ENCODE measurements around the gene LRRC38. TPM values are rescaled to one million over a fixed set of nuclear protein-coding genes. Genes with fewer than 3 reads are reported as not detected.
"Not testable (repeated sequence)": the region's sequence is repeated elsewhere in the genome, so short reads cannot be mapped to it uniquely, and the experiment has no call there.

The LRRC38 gene, protein sequence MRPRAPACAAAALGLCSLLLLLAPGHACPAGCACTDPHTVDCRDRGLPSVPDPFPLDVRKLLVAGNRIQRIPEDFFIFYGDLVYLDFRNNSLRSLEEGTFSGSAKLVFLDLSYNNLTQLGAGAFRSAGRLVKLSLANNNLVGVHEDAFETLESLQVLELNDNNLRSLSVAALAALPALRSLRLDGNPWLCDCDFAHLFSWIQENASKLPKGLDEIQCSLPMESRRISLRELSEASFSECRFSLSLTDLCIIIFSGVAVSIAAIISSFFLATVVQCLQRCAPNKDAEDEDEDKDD
- not detected for total RNA-seq
- long read RNA-seq, donor 1: 0 reads
- long read RNA-seq, donor 2: 0 reads

DNA sequence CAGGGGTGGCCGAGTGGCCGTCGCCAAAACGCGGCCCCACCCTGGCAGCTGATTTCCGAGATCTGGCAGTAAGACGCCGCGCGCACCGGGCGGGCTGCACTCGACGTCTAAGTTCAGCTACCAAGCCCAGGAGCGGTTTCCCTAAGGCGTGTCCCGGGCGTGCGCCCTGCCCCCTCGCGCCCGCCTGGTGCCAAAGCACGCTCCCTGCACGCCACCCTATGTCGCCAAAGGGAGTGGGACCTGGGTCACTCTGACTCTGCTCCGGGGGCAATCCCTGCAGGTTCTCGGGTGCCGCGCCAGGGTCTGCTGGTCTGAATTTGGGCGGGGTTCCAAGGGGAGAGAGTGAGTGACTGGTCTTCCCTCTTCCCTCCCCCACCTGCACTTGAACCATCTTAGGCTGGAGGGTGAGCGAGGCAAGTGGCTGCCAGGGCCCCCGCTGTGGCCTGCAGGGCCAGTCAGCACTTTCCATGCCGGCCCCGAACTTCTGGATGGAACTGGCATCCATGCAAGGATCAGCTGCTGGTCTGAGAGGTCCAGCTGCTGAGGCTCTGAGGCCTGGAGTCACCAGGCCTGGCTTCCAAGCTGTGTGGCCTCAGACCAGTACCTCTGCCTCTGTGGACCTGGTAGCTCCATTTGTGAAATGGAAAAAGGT is at the start of gene LRRC38:
LRRC38 (minus strand) TSS at position 109 of the 652 bp plus-strand sequence. CDS start 410 bp downstream, outside the sequence.
- no peak for DNase-seq (ENCODE audit: low spot score)
- intact Hi-C loops (cut with DNase I): no loop called here

DNA sequence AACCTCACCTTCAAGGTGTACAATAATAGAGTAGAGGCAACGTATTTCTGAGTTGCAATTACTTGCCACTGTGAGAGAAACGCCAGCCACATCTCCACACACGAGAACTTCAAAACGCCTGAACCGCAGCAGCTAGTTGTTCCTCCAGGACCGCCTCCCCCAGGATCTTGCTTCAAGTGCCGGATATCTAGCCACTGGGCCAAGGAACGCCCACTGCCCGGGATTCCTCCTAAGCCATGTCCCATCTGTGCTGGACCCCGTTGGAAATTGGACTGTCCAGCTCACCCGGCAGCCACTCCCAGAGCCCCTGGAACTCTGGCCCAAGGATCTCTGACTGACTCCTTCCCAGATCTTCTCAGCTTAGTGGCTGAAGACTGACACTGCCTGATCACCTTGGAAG is 49.2 kb upstream of the LRRC38 start:
- intact Hi-C loops (cut with DNase I): not testable (repeated sequence)
- peak; percentile 68 for DNase-seq (ENCODE audit: low spot score)

DNA sequence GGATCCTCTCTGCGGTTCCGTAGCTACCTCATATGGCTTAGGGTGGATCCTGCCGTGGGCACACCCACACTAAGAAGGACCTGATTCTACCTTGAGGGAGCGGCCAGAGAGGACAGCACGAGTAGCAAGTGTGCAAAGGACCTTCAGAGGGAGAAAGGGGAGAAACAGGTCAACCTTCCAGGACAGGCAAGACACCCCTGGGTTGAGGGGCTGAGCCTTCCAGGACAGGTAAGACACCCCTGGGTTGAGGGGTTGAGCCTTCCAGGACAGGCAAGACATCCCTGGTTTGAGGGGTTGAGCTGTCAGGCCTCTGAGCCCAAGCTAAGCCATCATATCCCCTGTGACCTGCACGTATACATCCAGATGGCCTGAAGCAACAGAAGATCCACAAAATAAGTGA is 46.7 kb upstream of the LRRC38 start:
- peak; percentile 43 for DNase-seq (ENCODE audit: low spot score)
- intact Hi-C loops (cut with DNase I): no loop called here

DNA sequence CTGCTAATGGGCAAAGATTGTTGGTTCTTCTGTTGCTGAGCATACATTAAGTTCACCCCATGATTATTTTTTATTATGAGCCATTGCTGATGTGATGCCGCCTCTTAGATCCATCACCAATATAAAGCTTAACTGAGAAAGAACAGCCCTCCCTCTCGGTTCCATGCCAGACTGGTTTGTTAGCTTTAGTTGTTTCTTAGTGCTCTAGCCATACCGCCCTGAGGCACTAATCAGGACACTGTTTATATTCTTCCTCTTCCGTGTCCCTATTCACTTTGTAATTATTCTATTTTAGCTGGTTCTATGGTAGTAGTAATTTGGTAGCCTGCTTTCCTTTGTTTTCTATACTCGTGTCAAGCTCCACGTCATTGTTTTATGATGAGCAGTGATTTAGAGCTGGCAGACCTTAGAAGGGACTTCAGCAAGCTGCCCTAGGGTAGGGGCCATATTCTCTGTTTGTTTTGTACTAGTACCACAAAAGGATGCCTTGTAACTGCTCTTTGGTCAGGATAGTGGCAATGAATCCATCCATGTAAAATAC is 42.5 kb upstream of the LRRC38 start:
- intact Hi-C loops (cut with DNase I): no loop called here

DNA sequence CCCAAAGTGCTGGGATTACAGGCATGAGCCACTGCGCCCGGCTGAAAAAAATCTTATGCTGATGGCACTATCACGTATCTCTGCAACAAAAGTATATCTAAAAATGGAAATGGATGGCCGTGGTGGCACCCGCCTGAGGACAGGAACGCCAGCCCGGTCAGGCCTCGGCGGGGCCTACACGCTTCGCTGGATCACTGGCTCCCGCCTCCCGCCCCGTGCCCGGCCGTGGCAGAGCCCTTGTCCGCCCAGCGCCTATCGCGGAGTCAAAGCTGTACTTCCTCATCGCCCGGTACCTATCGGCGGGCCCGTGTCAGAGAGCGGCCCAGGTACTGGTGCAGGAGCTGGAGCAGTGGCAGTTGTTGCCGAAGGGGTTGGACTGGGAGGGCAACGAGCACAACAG is 41.0 kb upstream of the LRRC38 start:
- intact Hi-C loops (cut with DNase I): no loop called here
- peak; percentile 70 for DNase-seq (ENCODE audit: low spot score)

More for the DNA sequence above, 42.5 kb upstream of the LRRC38 start:
- DNase-seq (ENCODE audit: low spot score): no peak

DNA sequence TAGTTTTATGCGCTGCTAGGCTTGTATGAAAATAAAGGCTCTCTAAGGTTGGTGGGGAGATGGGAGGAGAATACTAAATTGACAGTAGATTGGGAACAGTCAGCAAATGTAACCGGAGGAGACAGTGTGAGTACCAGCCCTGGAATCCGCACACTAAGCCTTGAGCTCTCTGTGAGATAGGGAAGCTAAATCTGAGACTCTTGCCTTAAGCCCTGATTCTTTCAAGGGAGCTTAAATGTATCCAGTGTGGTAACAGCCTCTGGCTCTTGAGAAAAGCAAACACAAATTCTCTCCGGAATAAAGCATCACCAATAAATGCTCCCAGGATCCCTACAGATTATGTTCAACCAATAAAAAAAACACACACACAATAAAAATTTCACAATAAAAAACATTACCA is 36.9 kb upstream of the LRRC38 start:
- intact Hi-C loops (cut with DNase I): no loop called here
- no peak for DNase-seq (ENCODE audit: low spot score)

DNA sequence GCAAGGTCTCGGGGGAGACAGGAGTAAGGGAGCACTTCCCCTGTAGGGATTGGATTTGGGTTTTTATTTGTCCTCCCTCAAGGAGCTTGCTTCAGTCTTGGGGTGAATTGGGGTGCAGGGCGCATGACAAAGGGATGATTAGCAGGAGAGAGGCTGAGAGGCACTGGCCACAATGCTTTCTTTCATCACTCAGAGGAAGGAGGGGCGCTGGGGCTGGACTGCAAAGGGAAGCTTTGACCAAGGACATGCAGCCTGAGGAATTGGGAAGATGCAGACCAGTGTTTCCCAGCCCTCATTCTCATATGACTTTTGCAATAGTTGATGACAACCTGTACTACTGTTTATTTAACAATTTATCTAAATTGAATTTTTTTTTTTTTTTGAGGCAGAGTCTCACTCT is 35.7 kb upstream of the LRRC38 start:
- intact Hi-C loops (cut with DNase I): no loop called here
- peak; percentile 26 for DNase-seq (ENCODE audit: low spot score)

DNA sequence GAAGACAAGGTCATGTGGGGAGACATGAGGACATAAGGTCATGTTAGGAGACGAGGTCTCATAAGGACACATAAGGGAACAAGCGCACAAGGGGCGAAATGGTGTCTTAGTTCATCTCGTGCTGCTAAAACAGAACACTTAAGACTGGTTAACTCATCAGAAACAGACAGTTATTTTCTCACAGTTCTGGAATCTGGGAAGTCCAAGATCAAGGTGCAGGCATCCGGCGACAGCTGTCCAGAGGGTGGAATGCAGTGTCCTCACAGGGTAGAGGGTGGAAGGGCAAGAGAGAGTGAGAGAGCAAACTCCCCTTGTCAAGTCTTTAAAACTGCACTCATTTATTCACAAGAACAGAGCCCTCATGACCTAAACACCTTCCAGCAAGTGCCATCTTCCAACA is 35.2 kb upstream of the LRRC38 start:
- no peak for DNase-seq (ENCODE audit: low spot score)
- intact Hi-C loops (cut with DNase I): no loop called here

DNA sequence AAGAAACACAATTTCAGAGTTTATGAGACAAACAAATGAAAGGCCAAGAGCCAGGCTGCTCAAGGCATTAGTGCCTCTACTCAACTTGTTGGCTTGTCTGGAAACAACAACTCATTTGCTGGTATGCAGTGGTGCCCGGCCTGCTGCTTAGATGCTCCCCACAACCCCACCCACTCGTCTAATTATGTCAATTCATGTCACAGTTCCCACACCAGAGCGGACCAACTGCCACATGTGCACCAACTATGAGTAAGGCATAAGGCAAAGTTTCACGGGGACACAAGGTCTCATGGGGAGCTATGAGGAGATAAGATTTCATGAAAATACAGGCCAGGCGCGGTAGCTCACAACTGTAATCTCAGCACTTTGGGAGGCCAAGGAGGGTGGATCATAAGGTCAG is 34.5 kb upstream of the LRRC38 start:
- peak; percentile 30 for DNase-seq (ENCODE audit: low spot score)
- intact Hi-C loops (cut with DNase I): no loop called here

DNA sequence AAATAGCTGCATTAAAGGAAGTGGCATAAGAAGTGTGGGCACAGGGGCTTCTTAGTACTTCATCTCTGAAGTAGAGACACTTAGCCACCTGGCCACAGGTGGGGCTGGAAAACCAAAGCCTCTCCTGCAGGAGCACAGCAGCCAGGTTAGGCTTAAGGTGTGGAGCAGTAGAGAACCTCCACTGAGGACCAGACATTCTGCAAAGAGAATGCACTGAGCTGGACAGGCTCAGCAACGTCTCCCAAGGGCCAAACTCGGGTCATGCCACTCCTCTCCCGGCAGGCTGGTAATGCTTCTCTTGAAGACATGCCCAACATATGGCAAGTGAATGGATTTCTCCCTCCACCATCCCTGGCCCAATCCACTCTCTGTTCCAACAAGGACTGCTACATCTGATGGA is 33.0 kb upstream of the LRRC38 start:
- intact Hi-C loops (cut with DNase I): no loop called here
- peak; percentile 47 for DNase-seq (ENCODE audit: low spot score)

DNA sequence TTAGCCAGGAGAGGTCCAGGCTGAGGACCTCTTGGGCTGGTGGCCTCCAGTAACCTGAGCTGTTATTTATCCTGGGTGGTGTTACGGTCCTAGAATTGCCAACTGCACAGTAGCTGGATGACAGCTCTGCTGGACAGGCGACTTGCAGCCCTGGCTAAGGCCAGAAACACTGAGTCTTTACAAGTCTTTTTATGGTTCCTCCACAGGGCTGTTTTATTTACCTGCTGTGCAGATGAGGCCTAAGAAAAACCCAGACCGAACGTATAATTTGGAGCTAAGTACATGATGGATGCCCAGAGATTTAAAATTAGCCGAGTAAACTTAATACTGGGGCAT is 30.4 kb upstream of the LRRC38 start:
- DNase-seq (ENCODE audit: low spot score): no peak
- intact Hi-C loops (cut with DNase I): no loop called here

DNA sequence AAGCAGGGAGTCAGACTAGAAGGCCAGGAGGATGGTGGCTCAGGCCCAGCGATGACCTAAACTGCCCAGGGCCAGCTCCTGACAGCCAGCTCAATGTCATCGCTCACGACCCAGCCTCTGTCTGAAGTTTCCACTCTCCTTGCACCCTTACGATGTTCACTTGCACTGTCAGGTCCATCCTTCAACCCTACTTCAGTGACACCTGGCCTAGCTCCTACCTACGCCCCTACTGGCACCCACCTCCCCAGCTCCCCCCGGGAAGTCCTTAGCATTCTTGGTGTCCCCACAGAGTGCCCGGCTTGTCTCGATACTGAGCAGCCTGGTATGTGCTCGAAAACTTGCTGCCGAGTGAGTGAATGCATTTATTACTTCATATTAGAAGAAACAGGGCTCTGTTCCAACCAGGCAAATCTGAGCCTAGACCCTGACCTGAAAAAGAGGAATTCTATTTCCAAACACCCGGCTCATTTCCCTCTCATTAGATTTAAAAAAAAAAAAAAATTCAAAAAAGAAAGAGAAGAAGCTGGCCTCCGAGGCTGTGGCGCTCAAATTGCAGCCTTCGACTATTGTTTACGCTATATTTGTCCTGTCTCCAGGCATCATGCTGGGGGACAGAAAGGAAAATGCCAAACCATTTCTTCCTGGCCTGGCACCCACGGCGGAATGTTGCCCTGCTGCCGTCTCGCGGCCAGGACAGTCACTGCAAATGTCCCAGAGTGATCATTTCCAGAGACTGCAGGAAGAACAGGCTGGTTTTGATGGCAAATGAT is 29.8 kb upstream of the LRRC38 start:
- peak; percentile 82 for DNase-seq (ENCODE audit: low spot score)
- intact Hi-C loops (cut with DNase I): no loop called here

DNA sequence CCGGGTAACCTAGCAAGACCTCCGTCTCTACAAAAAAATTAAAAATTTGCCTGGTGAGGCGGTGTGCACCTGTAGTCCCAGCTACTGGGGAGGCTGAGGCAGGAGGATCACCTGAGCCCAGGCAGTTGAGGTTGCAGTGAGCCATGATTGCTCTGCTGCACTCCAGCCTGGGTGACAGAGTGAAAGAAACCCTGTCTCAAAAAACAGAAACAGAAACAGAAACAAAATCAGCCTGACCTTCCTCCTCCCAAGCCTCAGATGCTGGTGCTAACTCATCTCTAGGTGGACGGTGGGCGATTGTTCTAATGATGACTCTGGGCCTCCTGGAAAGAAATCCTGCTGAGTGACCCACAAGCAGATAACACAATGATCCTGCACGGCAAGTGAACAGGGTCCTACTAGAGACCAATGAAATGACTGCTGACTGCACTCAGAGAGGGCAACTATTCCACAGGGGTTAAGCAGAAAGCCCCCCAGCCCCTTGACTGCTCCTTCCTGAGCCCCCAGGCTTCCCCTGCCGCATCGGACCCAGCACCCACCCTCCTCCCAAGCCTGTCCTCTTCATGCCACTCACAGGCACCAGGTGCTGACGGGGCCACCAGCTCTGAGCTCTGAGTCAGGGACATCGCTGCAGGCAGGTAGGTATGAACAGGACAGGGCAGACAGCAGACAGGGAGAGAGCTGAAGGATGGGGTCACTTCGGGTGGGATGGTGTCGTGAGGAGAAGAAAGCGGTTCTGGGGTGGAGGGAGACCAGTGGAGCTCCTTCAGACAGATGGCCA is 27.8 kb upstream of the LRRC38 start:
- DNase-seq (ENCODE audit: low spot score): peak; percentile 76
- intact Hi-C loops (cut with DNase I): no loop called here

DNA sequence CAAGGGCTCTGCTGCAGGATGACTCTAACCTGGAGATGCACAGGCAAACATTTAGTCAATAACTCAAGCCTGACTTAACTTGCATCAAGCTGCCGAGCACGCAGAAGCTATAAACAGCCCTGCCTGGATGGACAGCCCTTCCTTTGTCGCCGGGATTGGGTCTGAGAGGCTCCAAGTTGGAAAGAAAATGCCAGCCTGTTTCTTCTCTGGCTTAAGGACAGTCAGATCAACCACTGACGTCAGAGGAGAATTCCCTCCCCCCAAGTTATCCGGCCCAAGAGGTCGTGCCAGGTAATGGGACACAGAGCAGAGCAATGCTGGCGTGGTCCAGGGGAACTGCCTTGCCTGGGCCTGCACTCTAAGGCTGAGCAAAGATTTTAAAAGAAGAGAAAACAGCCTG is 27.1 kb upstream of the LRRC38 start:
- intact Hi-C loops (cut with DNase I): no loop called here
- DNase-seq (ENCODE audit: low spot score): peak; percentile 34

DNA sequence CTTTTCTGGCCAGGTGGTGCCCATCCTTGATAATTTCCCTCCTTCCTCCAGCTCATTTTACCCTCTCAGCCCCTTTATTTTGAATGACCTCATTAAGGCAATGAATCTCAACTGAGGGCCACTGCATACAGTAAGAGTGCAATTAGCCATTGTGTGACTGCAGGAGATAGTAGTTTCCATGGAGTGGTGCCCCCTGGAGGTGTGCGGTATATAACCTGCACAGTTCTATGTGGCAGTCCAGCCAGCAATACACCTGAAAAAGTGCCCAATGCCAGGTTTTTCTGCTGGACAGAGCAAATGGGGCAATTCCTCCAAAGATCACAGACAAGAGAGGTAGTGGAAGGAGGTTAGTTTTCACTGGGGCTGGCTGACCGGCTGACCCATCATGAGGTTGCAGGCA is 25.9 kb upstream of the LRRC38 start:
- intact Hi-C loops (cut with DNase I): no loop called here
- peak; percentile 48 for DNase-seq (ENCODE audit: low spot score)

DNA sequence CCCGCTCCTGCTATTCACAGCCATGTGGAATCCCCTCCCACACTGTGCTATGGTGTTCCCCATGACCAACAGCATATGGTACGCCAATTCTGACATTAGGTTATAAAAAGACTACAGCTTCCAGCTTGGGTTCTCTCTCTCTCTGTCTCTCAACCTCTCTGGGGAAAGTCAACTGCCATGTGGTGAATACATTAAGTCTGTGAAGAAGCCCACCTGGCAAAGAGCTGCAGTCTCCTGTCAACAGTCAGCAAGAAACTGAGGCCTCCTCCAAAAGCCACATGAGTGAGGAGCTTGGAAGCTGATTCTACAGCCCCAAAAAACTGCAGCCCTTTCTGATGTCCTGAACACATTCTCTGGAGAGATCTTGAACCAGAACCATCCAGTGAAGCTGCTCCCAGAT is 25.0 kb upstream of the LRRC38 start:
- intact Hi-C loops (cut with DNase I): no loop called here

DNA sequence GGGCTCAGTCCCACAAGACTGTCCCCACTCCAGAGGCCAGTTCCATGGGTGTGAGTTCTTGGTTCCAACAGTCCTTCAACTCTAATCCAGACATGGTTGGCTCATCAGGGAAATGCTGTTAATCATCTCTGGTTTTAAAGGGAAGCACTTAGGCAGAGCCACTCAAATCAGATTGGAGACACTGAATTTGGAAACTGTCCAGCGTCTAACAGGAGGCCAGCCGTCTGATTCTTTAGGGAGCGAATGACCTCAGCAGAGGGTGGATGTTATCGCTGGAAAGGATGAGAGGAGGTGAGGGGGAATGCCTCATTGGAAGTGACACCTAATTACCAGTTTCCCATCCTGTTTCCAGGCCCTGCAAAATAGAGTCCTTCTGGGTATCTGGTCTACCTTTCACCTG is 22.8 kb upstream of the LRRC38 start:
- DNase-seq (ENCODE audit: low spot score): no peak
- intact Hi-C loops (cut with DNase I): no loop called here

More for the DNA sequence above, 25.0 kb upstream of the LRRC38 start:
- DNase-seq (ENCODE audit: low spot score): peak; percentile 32

DNA sequence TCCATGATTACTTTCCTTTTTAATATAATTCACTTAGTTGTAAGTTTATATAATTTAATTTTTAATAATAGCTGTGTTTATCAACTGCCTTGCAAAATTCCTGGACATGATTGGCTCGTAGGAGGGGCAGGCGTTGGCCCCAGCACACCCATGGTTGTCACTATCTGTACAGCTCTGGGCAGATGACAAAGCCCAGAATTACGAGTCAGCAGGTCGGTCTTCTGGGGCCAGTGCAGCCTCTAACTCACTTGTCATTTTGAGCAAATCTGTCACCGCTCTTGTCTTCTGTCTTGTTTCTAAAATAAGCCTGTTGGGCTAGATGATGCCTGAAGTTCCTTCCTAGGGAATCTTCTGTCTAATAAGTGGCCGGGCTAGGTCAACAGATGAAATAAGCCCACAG is 21.4 kb upstream of the LRRC38 start:
- peak; percentile 15 for DNase-seq (ENCODE audit: low spot score)

DNA sequence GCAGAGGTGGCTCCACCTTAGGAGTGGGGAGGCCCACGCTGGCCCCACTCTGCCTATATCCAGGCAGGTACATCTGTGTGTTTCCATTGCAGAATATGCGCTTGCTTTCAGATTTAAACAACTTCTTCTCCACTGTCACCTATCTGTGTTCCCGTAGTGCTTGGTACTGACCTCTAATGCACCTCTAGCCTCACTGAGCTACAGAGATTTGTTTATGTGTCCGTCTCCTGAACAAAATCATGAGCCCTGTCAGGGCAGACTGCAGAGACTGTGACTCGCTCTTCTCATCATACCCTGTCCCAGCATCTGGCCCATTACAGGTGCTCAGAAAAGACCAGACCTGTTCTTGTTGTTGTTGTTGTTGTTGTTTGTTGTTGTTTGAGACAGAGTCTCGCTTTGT is 14.5 kb upstream of the LRRC38 start:
- DNase-seq (ENCODE audit: low spot score): no peak
- intact Hi-C loops (cut with DNase I): no loop called here

More for the DNA sequence above, 21.4 kb upstream of the LRRC38 start:
- intact Hi-C loops (cut with DNase I): no loop called here

All from posterior vena cava (tissue), 2 donors.